Stimulated activated CD8-positive, alpha-beta memory T cell treated with anti-CD3 and anti-CD28 coated beads, Interleukin-7, amount 100 ng/mL, for 4 hours (primary cell): ENCODE measurements around the gene BICC1.

Experiments used
- DNase-seq, 2 donors: peaks; one replicate each; pipeline ENCODE4 v3.0.0-alpha.2; 2020; ENCODE audit warnings: low read depth in 2 of 2

The BICC1 gene

DNA sequence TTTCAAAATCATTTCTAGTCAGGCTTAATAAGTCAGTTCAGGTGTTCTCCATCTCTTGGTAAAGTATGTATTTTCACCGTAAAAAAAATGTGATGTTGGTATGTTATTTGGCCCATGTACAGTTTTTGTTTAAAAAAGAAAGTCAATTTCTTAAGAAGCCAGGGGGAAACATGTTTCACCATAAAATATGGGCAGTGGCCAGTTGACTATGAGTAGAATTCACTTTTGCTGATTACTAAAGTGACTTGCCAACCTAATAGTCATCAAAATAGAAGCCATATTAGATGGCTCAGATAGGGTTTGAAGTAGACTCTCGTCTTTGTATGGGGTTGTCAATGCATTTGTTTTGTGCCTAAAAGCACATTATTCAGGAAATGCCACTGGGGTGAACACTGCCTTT lies 266.3 kb downstream of the BICC1 start:
- DNase-seq, result no peak

DNA sequence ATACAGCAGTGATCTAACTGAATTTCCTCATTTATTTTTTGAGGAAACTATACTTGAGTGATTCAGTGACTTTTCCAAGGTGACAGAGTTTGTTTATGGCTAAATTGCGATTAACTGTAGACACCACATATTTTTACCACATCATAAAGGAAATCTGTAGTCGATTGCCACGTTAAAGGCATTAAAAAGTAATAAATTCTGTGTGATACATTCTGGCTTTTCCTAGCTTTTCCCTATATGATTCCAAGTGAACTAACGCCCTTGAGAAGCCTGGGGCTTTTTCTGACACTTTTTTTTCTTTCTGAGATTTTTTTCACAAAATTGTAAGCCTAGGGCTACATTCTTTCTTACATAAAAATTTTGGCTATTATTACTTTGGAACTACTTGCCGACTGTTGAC lies 266.9 kb downstream of the BICC1 start:
- DNase-seq, result no peak

DNA sequence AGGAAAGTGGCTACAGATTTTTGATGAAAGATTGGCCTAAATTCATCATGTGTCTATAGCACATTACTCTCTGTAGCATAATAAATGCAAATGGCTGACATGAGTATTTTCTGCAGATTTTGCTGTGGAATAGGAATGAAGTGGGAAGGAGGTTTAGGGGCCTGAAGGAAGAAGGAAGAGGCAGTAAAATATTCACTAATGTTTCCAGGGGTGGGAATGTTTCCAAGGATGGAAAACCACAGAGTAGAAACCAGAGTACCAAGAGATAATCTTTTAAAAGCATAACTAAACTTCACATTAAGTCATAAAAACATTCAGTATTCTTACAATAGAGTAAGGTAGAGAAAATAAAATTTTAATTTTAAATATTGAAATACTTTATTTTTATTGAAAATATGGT lies 267.8 kb downstream of the BICC1 start:
- no peak for DNase-seq

DNA sequence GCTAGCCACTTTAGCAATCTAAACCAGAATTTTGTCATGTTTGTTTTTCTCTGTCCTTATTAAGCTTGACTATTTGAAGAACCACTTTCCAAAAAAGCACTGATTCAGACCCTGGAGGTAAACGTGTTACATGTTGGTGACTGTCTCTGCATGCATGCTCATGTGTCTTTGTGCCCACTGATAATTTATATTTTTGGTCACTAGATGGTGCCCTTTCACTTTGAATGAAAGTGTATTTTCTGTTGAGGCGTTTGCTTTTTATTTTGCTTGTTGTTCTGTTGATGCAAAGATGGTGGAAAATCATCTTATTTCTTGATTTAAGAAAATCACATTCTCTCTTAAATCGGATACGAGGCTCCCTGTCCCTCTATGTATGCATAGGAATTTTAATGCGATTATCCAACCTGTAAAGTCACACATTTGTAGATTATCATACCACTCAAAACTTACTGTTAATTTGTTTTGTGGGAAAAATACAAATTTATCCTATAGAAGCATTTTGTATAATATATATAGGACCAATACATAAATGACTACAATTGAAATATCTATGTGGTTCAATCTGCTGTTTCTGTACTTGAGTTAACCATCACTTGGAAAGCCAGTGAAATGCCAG lies 269.3 kb downstream of the BICC1 start:
- no peak for DNase-seq

DNA sequence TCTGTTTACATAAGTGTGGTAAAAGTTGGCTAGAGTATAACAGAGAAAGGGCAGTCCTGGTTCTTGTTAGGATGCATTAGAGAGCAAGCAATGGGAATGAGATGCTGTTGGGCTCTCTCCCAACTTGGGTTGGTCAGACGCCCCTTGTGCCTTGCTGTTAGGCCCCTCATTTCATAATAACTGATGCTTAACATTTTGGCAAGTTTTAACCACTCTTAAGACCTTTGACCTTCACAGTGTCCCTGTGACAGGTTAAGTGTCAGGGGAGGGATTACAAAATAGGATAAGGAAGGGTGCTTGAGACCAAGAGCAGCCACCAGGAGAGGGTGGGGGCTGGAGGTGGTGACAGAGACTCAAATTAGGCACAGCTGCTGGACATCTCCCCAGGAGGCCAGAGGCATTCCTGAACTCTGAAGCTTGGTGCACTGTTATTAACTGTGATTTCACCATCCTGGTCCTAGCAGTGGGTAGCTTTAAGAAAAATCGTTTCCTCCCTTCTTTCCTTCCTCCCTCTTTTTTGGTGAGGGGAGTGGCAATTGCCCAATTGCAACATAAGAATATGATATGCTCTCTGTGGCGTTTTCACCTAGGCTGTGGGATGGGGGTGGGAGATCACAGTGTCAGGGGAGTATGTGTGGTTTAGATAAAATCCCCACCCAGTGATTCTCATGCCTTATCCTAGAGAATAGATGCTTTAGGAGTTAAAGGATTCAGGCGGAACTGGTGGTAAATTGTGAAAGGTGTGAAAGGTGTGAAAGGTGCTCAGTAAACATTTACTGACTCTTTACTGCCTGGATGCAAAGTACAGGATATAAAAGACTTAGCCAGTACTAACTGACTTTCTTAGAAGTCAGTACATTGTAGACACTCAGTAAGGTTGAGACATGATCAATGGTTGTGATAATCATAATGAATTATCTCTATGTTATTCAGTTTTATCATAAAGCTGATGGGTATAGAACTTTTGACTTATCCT lies 270.5 kb downstream of the BICC1 start:
- no peak for DNase-seq

DNA sequence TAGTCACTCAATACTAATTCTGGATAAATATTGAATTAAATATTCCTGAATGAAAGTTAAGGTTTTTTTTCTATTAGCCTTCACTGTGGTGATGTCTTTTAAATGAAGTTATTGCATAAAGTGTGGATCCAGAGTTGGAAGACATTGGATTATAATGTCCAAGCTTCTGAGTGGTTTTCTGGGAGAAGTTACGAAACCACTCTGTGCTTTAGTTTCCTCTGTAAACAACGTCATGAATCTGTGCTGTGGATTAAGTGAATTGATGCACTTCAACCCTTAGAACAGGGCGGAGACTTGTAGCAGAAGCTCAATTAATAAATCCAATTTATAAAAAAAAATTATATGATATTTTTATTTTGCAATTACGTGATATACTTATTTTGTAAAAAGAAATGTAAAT lies 271.7 kb downstream of the BICC1 start:
- DNase-seq, result no peak

DNA sequence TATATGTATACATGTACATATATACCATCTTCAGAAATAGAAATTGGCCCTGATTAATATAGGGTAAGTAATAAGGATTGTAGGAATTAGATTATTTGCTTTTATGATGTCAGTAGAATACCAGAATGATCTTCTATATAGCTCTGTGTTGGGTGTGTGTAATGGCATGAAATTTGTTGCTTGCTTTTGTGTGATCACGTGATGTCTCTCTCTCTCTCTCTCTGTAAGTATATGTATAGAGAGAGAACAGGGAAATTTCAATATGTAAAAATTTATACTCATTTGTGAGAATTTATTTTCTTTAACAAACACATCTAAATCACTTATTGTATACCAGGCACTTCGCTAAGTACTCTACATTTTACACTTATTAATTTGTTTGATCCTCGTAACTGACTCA lies 272.7 kb downstream of the BICC1 start:
- no peak for DNase-seq

DNA sequence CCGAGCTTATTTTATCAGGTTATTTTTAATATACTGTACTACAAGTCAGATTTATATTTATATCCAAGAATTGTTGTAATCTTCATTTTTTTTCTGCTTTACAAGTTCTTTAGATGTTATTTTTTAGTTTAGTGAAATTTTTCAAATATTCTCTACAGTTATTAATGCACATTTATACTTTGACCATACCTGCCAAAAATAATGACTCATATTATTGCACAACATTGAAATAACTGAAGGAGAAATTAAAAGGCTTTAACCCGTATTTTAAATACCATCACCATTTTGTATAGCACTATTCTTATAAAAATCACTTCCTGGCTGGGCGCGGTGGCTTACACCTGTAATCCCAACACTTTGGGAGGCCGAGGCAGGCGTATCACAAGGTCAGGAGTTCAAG lies 278.5 kb downstream of the BICC1 start:
- DNase-seq, result no peak

DNA sequence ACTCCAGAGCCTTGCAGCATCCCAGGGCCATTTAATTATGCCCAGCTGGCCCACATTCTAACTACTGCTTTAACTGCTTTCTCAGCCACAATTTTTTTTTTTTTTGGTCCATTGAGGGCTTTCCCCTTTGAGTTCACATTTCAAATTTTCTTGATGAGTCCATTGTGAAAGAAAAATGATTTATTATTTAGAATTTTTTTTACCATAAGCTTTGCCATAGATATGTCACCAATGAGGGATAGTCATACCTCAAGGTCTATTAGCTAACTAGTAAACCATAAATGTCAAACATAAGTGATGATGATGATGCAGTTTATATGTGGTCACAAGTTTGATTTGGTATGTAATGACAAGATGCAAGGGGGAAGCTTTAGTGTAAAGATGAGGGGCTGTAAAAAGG lies 282.9 kb downstream of the BICC1 start:
- no peak for DNase-seq

DNA sequence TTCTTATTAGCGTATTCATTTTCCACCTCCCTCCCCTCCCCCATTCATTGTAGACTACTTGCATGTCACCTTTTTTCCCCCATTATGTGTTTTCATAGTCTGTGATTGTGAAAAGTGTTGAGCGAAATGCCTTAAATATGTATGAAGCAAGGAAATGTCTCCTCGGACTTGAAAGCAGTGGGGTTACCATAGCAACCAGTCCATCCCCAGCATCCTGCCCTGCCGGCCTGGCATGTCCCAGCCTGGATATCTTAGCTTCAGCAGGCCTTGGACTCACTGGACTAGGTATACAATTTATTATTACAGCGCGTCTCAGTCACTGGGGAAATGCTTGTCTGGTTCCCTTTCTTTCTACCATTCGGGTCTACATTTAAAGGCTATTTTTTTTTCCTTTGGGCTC lies 283.6 kb downstream of the BICC1 start:
- DNase-seq, result no peak

DNA sequence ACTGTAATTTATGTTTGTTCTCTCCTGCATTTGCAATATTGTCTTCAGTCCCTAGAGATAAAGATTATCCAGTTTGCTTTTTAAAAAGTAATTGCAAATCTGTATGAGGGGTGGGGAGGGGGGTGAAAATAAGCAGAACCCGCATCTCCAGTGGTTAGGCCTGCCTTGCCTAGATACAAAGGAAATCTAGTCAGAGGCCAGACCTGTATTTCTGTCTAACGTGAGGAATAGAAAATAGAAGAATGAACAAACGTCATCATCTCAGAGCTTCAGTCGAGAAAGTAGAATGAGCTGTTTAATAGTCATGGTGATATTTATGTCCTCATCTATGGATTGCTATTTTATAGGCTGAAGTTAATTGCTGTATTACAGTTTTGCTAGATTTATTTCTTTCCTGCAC lies 284.2 kb downstream of the BICC1 start:
- no peak for DNase-seq

DNA sequence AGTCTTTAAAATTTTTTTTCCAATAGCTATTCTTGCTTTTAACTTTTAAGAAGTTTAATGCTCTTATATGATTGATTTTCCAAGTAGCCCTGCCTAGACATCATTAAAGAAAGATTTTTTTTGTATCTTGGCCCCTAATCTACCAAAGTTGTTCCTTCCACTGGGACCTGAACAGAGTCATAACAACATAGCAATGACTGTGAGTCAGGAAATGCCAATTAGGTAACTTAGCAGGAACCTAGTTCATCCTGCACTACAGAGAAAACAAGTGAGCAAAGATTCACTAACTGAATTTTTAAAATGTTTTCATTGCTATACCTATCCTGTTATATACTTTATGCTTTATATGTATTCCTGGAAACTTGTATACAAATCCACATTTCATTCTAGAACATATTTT lies 284.7 kb downstream of the BICC1 start:
- DNase-seq, result no peak

DNA sequence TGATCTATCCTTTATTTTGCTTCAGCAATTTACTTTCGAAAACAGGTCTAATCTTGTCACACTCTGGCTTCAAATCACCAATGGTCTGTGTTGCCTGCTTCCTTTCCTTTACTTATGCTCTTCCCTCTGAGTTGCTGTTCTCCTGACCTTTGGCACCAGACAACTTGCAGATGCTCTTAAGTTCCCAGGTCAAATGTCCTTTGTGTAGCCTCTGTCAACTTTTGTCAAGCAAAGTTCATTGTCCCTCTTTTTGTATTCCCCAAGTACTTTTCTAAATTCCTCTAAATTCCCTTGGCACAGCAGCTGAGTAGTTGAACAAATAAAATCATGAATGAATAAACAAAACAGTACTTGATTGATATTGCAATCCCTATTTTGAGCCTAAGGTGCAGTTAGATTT lies 289.4 kb downstream of the BICC1 start:
- no peak for DNase-seq

DNA sequence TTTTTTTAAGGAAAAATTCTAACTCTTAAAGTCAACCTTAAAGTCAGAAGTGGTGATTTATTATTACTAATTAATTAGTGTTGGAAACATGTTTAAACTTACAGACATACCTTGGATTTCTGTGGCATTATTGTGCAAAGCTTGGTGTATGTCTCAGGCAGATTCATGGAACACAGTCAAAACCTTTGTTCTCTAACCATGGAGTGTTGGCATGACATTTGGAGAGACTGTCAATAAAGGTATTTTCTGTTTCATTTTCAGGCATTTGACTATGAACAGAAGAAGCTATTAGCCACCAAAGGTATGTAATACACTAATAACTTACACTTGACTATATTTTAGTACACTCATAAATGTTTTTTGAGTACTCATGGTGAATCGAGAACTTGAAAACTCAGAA lies 293.7 kb downstream of the BICC1 start:
- DNase-seq, result no peak

DNA sequence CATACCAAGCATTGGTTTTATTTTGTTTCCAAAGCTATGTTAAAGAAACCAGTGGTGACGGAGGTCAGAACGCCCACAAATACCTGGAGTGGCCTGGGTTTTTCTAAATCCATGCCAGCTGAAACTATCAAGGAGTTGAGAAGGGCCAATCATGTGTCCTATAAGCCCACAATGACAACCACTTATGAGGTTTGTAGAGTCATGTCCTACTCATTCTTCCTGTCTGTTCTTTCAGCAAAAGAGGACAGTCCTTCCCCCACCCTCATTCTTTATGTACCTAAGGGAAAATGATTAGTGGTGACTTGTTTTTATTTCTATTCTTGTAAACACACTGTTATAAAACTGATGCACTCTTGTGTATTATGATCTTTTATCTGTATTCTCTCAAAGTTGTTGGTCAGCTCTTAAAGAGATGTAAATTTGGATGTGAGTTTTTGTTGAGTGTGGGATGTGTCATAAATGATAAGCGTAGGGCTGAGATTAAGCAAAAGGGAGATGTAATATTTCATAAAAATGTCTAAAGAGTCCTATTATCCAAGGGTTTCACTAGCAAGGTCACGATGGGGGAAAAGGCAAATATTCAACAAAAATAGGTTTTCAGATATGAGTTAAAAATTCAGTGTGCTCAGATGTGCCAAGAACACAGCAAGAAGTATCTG lies 294.4 kb downstream of the BICC1 start:
- DNase-seq, result no peak

DNA sequence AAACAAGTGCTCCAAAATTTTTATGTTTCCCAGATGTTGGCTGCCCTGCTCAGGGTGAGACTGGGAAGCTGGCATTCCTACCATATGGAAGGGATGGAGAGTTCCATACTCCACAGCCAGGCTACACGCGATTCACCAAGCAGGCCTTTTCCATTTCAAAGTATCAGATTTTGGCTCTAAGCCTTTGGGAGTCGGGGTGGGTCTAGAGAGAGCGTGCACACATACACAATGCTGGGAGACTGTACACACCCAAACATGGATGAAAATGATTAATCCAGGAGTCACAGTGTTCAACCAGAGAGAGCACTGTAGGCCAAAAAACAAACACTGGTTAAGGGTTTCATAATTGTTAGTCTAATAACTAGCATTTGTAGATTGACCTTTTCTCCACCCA lies 295.0 kb downstream of the BICC1 start:
- DNase-seq, result no peak

DNA sequence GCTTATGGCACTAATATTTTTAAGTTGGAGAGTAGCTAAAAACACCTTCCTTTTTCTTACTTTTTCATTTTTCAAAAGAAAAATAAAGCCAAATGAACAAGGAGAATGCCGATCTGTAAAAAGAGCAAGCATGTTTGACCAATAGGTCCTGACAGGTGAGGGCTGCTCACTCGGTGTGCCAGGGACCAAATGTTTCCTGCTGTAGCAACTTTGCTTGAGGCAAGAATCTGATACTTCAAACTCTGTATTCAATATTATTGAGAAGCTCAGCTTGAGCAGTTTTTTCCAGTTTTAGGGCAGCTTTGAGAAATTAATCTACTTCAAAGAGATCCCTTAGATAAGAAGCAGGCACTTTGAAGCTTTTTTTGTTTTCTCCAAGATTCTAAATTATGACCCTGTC lies 298.1 kb downstream of the BICC1 start:
- DNase-seq, result no peak

DNA sequence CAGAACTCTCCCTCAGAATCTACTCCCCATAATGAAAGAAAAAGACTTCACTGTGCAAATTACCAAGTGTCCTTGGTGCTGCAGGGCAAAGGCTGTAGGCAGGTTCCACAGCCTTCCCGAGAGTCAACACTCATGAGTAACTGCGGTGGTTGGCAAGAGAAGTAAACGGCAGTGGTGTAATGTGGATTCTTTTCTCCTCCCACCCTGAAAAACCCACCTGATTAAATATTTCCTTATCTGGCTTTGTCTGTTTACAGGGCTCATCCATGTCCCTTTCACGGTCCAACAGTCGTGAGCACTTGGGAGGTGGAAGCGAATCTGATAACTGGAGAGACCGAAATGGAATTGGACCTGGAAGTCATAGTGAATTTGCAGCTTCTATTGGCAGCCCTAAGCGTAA lies 300.9 kb downstream of the BICC1 start:
- DNase-seq, result no peak

DNA sequence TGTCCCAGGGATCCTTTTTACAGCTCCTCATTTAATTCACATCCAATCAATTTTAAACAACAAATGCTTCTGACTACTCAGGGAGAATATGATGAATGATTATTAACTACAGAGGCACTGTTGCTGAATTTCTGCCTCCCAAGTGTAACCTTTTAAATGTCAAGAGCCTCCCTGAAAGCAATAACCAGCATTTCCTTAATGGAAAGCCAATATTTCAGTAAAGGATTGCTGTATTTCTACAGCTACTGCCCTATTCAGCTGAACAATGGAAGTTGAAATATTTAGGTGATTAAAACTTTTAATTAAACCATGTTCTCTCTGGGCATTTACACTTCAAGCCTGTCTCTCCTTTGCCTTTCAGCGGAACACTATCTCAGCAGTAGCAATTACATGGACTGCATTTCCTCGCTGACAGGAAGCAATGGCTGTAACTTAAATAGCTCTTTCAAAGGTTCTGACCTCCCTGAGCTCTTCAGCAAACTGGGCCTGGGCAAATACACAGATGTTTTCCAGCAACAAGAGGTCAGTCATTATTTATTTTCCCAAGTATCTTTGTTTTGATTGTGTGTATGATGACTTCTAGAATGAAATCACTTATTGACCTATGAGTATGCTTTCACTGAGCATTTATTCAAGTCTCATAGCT lies 304.7 kb downstream of the BICC1 start:
- DNase-seq, result no peak

DNA sequence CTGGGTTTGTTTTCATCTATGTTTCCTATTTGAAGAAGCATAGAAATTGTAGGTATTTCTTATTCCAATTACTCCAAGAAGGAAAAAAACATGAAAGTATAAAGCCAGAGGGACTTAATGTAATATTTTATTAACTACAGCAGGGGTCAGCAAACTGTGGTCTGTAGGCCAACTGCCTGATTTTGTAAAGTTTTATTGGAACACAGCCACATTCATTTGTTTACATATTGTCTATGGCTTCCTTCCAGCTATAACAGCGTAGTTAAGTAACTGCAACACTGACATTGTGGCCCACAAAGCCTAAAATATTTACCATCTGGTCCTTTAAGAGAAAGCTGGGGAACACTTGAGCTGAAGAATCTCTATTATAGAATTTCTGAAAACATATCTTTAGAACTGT lies 306.2 kb downstream of the BICC1 start:
- no peak for DNase-seq

DNA sequence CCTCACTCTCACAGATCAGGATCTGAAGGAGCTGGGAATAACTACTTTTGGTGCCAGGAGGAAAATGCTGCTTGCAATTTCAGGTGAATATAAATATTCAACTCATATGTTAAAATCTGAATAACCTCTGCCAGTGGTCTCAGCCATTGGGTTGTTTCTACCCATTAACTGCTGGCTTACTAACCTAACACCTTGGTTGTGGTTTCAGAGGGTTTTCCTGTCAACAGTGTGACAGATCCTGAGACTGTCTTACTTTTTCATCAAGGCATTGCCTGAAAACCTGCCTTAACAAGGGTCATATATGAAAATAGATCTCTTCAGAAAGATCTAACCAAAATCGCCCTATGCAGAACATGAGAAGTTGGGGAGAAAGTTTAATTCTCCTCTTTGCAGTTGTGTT lies 307.7 kb downstream of the BICC1 start:
- DNase-seq, result no peak
